GM19455 (cell line): Measurements from ENCODE around the gene NR2F1-AS1.

ENCODE experiments used
- ATAC-seq: cut with Tn5 transposase; IDR thresholded peaks from one replicate; pipeline ENCODE4 v1.9.1; 2021; ENCODE audit not compliant: unreplicated experiment

The NR2F1-AS1 gene

DNA sequence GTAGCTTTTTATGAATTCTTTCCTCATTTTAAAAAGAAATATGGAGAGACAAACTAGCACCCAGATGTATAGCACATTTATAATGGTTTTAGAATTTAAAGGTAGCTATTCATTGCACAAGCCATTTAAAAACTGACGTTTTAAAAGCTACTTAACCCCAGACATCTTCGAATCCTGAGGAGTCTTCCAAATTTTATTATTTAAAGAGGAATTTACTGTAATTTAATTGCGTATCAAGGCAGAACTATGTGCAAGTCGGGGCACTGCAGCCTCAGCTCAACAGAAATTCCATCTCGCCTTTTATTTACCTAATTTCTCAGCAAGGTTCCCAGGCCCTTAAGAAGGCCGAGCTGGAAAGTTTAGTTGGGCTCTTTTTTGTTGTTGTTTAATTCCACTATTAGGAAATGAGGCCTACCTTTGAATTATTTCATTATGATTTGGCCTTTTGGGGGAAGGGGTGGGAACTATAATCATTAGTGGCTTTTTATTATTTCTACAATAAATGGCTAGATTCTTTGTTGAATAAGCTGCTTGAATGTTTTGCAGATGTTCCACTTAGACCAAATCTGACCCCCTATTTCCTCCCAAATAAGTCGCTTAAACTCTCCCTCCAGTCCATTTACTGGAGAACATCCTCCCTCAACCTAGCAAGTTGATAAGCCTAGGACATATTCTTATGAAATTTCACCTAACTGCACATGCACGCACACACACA is 22.2 kb upstream of the NR2F1-AS1 start:
- no peak for ATAC-seq

DNA sequence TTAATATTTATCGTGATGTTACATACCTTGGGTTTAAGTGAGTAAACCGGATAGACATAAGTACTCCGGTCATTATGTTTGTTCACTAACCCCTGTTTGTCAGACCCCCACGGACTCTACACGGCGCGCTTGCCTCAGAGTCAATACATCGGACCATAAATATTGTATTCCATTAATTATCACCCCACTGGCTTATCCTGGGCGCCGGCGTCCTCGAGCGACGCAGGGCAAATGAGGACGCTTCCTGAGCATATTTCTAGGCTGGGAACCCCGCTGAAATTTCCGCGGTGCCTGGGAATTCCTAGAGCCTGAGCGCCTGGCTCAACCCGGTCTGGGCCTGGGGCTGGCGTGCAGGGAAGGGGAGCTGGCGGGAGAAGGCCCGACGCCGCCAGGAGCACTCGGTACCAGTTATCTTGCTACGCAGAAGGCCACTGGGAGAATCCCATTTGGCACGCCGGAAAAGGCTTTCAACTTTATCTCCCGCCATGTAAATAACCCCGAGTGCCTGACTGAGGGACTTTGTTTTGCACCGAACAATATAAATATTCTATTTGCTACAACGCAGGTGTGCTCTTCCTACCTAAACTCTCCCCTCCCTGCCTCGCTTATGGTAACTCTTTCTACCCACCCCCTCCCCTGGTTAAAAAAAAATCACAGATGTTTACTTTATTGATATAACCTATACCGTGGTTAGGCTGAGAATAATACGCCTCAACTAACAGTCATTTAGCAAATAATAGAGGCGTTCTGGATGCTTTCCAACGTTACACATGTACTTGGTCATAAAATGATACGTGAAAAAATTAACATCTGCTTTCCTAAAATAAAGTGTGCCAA is 21.4 kb upstream of the NR2F1-AS1 start:
- ATAC-seq, result no peak

DNA sequence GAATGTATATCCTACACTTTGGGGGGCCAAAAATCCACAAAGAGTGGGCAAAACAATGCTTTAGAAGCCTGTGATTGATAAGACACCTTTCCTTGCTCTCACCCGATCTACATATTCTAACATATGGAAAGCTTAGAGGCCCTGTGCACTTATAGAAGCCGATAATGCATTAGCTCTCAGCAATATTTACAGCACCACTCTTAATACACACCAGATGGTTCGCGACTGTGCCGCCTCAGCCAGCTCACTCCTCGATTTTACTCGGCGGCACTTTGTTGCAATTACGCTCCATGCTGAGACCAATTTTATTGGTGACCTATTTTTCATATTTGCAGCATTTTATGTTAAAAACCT is 20.8 kb upstream of the NR2F1-AS1 start:
- ATAC-seq, result no peak

DNA sequence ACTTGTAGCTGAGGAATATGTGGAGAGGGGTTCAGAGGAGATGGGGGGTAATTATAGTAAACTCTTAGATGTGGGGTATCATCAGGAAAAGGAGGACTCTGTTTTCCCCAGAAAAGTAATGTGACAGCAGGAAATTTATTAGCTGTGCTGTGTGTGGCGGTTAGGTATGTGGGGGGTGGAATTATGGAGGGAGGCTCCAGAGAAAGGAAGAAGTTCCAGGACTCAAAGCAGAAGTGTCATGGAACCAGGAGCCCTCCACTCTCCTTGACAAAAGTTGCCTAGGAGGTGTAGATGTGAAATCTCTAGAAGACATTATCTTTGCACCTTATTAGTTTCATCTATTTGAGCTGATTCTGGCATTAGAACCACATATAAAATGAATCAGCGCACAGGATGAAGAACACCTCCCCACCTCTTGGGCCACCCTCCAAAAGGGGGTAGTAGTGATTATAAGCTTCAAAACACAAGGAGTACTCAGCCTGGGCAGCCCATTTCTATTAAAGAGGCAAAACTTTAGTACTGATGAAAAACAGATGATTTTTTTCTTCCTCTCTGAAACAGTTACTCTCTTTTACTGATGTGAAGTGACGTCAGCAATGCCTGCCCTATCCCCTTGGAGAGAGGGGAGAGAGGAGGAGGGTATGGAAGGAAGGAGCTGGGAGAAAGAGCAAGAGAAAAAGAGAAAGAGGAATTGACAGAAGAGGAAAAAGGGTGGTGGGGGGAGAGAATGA is 20.2 kb upstream of the NR2F1-AS1 start:
- ATAC-seq, result no peak

DNA sequence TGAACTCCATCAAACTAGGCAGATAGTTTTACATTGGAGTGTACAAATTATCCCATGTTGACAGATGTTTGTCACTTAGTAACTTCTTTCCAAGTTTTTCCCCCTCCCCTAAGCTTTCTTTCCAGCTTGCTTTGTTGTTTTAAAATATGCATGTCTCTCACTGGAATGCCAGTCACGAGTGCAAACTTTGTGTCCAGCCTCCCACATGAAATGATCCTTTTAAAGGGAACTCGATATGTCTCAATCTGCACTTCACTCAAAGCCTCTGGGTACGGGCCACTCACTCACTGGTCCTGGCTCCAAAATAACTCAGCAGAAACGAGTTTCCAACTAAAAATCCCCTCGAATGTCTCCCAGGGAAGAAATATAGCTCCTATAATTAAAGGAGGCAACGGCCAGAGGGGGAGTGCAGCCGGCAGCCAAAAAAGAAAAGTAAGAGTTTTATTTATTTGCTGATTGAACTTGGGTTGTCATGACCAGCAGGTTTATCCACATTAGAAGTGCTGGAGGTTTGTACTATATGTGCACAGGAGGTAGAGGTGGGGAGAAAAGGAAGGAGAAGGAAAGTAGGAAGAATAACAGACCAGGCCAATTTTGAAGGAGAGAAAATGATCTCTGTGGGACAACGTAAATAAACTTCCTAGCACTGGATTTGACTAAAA is 19.5 kb upstream of the NR2F1-AS1 start:
- ATAC-seq, result no peak

DNA sequence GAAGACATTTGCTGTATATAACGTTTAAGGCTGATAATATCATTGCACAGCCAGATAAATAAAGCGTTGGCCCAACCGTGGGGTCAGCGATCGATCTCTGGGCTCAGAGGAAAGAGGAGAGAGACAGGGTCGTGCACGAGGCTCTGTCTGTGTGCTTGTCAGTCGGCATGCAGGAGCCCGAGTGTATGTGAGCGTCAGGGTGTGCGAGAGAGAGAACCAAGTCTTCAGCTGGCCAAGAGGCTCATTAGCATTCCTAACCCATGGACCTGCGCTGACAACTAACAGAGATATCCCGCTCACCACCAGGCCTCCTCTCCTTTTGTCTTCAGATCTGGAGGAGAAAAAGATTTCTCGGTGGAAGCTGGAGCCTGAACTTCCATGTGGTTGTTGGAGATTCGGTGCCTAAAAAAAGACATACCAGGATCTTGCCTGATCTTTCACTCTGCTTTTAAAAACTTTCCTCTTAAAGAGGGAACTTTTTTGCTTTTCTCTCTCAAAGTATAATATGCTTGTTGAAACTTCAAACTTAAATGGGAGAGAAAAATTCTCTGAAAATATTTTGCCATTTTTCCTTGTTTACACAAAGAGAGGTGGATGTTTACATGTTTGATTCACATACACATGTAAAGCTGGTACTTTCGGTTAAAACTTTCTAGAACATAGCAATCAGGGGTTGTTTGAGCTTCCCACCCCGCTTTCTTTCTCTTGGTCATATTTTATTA is 18.5 kb upstream of the NR2F1-AS1 start:
- no peak for ATAC-seq

DNA sequence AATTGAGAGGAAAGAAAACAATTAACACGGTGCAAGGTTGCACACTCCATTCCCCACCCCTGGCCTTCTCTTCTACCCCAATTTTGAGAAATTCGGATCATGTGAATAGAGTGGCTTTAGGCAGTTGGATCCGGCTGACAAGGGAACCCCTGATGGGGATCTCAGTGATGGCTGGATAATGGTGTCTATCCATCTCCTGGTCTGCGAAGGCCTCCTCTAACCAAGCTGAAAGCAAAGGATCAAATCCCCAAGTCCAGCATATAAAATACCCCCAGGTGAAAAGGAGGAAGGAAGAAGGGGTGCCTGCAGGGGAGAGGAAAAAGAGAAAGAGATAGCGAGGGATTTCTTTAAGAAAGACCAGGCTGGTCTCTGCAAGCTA is 18.0 kb upstream of the NR2F1-AS1 start:
- no peak for ATAC-seq

DNA sequence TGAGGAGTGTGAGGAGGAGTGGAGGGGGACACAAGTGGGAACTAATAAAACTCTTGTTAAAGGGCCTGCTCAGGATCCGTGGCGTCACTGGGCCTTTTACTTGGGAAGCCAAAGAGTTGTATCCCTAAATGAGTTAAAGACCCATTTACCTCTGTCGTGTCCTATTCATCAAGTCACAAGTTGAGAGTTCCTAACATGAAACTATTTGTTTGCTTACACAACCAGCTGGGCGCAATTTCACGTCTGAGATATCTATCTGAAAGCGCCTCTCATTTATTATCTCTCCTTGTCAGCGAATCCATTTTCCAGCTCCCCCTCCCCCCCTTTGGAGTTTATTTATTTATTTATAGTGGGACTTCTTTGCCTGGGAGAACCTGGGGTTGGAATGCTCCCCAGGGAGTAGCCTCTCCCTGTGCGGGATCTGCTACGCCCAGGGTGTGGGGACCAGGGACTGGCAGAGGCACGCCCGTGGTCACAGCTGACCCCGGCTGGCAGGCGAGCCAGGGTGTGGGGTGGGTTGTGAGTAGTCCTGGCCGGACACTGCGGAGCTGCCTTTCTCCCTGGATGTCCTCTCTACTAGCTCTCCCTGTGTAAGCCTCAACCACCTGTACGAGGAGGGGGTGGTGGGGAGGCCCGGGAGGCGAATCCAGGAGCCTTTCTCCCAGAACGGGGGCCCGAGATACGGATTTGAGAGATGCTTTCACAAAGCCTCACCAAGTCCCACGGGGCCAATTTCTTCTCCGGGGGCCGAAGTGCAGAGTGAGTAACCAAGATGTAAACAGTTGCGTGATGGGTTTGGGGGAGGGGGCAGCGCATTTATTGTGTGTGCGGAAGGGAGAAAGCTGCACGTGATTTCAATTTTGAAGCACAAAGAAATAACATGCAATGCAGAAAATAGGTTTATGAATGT is 17.3 kb upstream of the NR2F1-AS1 start:
- ATAC-seq, result no peak

DNA sequence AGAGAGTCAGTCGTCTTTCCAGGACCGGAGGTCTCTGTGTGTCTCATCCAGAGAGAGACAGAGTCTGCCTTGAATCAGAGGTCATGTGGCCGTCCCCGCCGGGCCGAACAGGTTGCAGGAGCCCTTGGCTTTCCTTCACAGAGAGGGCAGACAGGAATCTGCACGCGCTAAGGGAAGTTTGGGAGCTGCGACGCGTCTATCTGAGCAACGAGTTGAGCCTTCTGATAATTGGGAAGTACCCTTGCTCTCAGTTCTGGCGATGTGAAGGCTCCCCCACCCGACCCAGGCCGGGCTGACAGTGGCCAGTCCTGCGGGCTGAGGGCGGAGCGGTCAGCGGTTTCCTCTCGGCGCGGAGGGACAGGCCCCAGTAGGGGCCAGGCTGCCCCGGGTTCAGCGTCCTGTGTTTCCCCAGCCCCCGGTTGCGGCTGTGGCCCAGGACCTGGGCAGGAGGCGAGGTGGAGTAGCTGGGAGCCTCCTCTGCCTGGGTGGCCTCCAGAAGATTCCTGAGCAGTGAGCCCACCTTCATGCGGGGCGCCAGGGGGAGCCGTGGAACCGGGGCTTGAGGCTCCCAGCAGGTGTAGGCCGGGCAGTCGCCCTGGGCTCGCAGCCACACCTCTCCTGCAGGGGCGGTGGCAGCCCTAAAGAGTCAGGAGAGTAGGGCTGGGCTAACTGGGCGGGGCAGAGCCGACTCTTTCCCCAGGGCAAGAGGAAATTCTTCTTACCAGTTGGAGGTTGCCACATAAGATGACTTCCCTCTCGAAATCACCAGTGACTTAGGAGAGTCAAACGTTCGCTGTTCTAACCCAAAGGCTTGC is 15.9 kb upstream of the NR2F1-AS1 start:
- no peak for ATAC-seq

DNA sequence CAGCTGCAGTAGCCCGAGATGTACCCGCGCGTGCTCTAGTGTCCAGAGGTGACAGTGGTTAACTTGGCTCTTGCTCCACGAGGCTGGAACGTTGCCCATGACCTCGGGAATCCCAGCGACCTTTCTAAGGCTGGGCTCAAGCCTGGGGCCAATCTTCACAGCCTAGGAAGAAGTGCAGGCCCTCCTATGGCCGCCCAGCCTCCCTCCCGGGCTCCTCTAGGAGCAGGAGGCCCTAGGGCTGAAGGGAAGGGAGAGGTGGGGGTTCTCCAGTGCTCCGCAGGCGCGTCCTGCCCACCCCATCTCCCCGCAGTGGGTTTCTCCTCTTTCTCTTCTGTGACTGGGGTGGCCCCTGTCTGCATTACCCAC is 15.3 kb upstream of the NR2F1-AS1 start:
- ATAC-seq, result no peak

DNA sequence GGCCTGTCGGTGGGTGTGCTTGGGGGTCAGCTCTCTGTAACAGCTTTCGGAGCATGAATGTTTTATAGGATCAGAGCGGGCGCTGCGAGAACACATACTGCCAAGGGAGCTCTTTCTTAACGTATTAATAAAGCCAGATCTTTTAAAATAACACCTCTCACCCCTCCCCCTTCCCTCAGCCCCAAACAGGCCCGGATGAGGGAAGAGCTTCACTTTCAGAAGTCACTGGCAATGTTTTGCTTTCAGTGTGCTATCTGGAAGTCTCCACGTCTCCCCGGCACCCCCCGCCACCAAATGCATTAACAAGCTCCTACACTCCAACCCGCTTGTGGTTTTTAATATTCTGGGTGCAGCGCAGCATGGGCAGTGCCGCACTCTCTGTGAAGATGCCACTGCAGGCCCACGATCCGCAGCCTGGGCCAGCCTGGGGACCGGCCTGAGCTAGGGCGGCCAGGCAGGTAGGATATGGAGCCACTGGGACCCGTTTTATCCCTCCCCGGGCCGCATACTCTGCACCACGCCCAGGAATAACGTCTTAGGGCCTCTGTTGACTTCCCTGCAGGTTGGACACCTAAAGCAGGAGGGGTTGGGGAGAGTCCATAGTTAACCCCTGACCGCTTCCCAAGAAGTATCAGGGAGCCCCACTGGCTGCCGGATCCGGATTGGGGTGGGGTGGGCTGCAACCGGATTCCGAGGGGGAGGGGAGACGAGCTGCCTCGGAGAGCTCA is 14.6 kb upstream of the NR2F1-AS1 start:
- no peak for ATAC-seq

DNA sequence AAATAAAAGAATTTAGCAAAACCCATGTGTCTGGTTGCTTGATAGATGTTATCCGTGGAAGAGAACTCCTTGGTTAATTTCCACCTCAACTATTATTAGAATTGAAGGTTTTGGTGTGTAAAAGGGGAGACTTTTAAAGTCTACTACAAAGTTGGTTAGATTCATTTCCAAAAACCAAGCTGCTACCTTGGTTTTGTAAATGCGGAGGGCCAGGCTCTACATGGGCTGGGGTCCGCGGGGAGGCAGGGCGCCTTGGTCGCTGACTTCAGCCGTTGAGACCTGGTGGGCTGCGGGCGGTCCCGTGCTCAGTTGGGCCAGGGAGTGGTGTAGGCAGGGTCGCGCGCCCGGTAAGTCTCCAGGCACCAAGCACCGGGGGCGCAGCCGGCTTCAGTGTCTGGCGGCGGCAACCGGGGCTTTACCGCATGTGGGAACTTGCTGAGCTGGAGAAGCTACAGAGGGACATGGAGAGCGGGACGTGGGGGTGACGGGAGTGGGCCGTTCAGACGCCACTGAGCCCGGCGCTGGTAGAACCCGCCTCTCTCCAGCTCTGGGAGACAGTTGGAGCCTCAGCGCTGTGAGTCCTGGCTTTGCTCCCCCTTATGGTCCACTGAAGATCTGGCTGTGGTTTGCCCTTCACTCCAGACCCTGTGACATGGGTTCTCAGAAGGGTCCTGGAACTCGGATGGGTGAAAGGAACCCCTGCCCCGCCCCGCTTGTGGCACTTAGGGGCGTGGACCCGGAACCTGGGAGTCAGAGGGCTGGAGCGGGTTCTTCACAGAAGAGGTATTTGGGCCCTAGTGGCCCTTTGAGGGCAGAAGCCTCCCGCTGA is 13.8 kb upstream of the NR2F1-AS1 start:
- ATAC-seq, result no peak

DNA sequence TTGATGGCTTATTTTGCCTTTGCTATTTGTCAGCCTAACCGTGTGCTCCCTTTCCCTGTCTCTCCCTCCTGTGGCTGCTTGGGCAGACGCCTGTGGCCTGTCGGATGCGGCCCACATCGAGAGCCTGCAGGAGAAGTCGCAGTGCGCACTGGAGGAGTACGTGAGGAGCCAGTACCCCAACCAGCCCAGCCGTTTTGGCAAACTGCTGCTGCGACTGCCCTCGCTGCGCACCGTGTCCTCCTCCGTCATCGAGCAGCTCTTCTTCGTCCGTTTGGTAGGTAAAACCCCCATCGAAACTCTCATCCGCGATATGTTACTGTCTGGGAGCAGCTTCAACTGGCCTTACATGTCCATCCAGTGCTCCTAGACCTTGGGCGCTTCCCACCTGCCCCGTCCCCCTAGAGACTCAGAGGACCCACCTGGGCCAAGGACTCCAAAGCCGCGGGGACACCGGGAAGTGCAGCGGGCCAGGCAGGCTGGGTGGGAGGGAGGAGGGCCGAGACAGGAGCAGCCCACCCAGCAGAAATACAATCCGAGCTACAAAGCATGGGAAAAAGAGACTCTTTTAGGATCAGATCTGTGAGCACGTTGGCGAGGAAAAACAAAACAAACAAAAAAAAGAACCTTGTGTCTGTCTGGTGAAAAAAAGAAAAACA is 12.6 kb upstream of the NR2F1-AS1 start:
- no peak for ATAC-seq

DNA sequence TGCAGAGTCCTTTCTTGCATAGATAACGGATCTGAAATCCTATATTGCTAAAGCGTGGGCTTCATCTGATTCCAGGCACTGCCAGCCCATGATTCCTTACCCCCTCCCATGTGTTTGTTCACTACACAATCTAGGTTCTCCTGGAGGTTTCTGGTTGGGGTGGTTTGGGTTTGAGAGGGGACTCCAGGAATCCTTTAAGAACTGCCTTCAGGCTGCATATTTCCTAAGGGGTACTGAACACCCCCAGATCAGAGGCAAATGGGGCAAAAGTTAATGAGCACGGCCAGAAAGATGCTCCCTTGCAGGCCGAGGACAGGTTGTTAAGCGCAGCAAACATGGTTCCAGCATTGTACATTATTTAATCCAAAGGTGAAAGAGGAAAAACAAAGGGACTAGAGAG is 11.9 kb upstream of the NR2F1-AS1 start:
- ATAC-seq, result no peak

DNA sequence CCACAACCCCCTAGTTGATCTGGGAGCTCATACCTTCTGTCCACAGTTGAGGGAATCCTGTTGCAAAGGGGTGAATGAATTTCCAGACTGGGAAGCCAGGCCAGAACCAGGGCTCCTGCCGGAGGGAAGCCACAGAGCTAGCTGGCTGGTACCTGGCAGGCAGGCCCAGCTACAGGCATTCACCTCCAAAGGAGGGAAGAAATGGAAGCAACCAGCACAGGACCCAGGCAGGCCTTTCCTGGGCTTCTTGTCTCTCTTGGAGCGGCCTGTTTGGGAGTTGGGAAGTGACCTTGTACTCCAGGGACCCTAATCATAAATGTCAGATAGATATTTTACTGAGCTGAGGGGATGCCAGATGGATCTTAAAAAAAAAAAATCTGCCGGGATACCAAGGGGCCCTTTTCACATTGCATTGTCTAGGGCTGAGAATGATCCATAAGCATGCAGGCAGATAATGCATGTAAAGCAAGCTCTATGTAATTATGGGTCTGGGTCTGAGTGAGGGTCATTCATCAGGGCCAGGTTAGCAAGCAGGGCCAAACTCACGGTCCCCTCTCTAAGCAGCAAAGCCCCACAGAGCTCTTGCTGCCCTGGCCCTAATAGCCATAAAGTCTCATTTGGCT is 10.4 kb upstream of the NR2F1-AS1 start:
- ATAC-seq, result no peak

DNA sequence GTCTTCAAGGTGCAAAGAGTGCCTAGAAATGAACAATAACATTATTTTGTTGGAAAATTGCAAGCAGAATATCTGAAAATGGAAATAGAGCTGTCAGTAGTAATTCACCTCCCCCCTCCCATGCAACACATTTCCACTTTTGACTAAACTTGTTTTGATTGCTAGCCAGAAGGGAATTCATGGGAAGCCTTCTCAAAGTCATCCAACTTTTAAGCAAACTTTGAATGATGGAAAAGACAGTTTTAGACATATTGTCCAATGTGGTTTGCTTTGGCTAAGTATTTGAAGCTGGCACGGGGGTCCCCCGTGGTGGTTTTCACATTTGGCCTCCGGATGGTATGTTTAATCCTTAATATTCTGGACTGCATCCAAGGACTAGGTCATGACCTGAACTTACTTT is 9.5 kb upstream of the NR2F1-AS1 start:
- no peak for ATAC-seq

DNA sequence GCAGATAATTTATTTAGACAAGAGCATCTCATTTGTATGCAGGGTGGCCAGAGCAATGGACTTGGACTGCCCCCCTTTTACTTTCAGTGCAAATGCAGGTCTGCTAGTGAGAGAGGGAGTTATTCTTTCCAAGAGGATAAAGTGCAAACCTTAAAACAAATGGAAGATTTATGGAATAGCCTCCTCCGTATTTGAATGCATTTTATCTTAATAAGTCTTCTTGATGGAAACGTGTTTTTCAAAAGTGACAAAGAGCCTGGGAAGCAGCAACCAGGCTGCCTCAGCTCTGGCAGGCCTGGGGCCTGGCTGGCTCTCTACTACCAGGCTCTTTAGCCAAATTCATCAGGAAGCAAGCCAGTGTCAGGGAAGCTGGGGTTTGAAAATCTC is 8.8 kb upstream of the NR2F1-AS1 start:
- ATAC-seq, result no peak
